ENCODE measurements around the gene CCR5AS.
A peak's percentile ranks its signal among the peaks of the same experiment; 100 is the strongest.

The CCR5AS gene

DNA sequence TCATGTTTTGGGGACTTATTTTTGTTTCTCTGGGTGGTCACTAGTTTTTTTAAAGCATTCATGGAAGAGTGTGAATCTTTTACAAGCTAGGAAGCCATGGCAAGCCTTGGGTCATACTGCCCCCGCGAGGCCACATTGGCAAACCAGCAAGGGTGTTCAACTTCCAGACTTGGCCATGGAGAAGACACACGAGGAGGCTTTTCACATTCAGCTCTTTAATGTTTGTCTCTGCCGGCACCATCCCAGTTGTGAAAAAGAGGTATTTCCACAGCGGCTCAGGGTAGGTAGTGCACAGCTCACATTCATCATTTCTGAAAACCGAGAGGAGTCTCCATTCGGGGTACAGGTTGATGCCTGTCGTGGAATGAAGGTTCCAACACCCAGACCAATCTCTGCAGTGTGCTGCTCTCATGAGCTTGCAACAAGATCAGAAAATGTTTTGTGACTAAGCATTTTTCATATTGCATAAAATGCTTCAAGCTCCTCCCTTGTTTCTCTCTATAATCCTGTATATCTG is 28.4 kb downstream of the CCR5AS start:
- peak; percentile 58 for DNase-seq (ENCODE audit: low read depth)

DNA sequence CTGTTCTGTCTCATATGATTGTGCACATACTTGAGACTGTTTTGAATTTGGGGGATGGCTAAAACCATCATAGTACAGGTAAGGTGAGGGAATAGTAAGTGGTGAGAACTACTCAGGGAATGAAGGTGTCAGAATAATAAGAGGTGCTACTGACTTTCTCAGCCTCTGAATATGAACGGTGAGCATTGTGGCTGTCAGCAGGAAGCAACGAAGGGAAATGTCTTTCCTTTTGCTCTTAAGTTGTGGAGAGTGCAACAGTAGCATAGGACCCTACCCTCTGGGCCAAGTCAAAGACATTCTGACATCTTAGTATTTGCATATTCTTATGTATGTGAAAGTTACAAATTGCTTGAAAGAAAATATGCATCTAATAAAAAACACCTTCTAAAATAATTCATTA is 31.1 kb downstream of the CCR5AS start:
- no peak for DNase-seq (ENCODE audit: low read depth)

DNA sequence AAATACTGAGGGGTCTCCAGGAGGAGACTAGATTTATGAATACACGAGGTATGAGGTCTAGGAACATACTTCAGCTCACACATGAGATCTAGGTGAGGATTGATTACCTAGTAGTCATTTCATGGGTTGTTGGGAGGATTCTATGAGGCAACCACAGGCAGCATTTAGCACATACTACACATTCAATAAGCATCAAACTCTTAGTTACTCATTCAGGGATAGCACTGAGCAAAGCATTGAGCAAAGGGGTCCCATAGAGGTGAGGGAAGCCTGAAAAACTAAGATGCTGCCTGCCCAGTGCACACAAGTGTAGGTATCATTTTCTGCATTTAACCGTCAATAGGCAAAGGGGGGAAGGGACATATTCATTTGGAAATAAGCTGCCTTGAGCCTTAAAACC is 31.6 kb downstream of the CCR5AS start:
- DNase-seq (ENCODE audit: low read depth): no peak

DNA sequence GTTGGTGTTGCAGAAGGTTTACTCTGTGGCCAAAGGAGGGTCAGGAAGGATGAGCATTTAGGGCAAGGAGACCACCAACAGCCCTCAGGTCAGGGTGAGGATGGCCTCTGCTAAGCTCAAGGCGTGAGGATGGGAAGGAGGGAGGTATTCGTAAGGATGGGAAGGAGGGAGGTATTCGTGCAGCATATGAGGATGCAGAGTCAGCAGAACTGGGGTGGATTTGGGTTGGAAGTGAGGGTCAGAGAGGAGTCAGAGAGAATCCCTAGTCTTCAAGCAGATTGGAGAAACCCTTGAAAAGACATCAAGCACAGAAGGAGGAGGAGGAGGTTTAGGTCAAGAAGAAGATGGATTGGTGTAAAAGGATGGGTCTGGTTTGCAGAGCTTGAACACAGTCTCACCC is 32.1 kb downstream of the CCR5AS start:
- DNase-seq (ENCODE audit: low read depth): no peak

DNA sequence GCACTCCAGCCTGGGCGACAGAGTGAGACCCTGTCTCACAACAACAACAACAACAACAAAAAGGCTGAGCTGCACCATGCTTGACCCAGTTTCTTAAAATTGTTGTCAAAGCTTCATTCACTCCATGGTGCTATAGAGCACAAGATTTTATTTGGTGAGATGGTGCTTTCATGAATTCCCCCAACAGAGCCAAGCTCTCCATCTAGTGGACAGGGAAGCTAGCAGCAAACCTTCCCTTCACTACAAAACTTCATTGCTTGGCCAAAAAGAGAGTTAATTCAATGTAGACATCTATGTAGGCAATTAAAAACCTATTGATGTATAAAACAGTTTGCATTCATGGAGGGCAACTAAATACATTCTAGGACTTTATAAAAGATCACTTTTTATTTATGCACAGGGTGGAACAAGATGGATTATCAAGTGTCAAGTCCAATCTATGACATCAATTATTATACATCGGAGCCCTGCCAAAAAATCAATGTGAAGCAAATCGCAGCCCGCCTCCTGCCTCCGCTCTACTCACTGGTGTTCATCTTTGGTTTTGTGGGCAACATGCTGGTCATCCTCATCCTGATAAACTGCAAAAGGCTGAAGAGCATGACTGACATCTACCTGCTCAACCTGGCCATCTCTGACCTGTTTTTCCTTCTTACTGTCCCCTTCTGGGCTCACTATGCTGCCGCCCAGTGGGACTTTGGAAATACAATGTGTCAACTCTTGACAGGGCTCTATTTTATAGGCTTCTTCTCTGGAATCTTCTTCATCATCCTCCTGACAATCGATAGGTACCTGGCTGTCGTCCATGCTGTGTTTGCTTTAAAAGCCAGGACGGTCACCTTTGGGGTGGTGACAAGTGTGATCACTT is 34.1 kb downstream of the CCR5AS start:
- DNase-seq (ENCODE audit: low read depth): peak; percentile 28

DNA sequence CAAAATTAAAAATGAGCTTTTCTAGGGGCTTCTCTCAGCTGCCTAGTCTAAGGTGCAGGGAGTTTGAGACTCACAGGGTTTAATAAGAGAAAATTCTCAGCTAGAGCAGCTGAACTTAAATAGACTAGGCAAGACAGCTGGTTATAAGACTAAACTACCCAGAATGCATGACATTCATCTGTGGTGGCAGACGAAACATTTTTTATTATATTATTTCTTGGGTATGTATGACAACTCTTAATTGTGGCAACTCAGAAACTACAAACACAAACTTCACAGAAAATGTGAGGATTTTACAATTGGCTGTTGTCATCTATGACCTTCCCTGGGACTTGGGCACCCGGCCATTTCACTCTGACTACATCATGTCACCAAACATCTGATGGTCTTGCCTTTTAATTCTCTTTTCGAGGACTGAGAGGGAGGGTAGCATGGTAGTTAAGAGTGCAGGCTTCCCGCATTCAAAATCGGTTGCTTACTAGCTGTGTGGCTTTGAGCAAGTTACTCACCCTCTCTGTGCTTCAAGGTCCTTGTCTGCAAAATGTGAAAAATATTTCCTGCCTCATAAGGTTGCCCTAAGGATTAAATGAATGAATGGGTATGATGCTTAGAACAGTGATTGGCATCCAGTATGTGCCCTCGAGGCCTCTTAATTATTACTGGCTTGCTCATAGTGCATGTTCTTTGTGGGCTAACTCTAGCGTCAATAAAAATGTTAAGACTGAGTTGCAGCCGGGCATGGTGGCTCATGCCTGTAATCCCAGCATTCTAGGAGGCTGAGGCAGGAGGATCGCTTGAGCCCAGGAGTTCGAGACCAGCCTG is 35.1 kb downstream of the CCR5AS start:
- no peak for DNase-seq (ENCODE audit: low read depth)

DNA sequence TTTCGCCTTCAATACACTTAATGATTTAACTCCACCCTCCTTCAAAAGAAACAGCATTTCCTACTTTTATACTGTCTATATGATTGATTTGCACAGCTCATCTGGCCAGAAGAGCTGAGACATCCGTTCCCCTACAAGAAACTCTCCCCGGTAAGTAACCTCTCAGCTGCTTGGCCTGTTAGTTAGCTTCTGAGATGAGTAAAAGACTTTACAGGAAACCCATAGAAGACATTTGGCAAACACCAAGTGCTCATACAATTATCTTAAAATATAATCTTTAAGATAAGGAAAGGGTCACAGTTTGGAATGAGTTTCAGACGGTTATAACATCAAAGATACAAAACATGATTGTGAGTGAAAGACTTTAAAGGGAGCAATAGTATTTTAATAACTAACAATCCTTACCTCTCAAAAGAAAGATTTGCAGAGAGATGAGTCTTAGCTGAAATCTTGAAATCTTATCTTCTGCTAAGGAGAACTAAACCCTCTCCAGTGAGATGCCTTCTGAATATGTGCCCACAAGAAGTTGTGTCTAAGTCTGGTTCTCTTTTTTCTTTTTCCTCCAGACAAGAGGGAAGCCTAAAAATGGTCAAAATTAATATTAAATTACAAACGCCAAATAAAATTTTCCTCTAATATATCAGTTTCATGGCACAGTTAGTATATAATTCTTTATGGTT is 35.9 kb downstream of the CCR5AS start, which contains the start of gene CCR5:
Gene CCR5, plus strand, starts transcription at position 108 of the 680 bp plus-strand sequence. CDS start 1,957 bp downstream, outside the sequence.
- DNase-seq (ENCODE audit: low read depth): no peak

DNA sequence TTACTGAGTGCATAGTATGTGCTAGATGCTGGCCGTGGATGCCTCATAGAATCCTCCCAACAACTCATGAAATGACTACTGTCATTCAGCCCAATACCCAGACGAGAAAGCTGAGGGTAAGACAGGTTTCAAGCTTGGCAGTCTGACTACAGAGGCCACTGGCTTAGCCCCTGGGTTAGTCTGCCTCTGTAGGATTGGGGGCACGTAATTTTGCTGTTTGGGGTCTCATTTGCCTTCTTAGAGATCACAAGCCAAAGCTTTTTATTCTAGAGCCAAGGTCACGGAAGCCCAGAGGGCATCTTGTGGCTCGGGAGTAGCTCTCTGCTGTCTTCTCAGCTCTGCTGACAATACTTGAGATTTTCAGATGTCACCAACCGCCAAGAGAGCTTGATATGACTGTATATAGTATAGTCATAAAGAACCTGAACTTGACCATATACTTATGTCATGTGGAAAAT is 37.2 kb downstream of the CCR5AS start:
- no peak for DNase-seq (ENCODE audit: low read depth)

DNA sequence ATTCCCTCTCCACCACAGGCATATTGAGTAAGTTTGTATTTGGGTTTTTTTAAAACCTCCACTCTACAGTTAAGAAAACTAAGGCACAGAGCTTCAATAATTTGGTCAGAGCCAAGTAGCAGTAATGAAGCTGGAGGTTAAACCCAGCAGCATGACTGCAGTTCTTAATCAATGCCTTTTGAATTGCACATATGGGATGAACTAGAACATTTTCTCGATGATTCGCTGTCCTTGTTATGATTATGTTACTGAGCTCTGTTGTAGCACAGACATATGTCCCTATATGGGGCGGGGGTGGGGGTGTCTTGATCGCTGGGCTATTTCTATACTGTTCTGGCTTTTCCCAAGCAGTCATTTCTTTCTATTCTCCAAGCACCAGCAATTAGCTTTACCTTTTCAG is 37.7 kb downstream of the CCR5AS start:
- DNase-seq (ENCODE audit: low read depth): no peak

DNA sequence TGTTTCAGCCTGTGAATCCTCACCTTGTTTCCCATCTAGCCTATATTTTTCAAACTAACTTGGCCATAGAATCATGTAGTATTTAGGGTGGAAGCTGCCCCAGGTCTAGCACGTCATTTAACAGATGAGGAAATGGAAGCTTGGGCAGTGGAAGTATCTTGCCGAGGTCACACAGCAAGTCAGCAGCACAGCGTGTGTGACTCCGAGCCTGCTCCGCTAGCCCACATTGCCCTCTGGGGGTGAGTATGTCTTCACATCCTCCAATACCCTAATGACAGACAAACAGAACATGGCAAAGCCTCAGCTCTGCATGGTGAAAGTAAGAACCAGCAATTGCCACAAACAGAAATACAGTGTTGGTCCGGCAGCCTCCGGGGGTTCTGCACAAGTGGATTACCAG is 38.3 kb downstream of the CCR5AS start:
- DNase-seq (ENCODE audit: low read depth): no peak

DNA sequence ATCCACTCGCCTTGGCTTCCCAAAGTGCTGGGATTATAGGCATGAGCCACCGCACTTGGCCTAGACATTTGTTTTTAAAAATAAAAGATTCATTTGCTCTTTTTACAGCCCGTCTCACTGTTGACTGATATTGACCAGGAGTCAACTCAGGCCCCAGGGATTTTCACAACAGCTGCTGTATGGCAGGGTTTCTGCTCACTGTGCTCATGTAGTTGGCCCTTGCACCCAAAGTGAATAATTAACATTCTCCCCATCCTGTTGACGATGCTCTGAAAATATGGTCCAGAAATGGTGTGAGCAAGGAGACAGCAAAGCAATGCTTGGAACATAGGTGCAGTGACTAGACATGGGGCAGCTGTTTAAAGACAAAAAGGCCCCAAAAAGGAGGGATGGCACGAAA is 39.1 kb downstream of the CCR5AS start:
- DNase-seq (ENCODE audit: low read depth): no peak

DNA sequence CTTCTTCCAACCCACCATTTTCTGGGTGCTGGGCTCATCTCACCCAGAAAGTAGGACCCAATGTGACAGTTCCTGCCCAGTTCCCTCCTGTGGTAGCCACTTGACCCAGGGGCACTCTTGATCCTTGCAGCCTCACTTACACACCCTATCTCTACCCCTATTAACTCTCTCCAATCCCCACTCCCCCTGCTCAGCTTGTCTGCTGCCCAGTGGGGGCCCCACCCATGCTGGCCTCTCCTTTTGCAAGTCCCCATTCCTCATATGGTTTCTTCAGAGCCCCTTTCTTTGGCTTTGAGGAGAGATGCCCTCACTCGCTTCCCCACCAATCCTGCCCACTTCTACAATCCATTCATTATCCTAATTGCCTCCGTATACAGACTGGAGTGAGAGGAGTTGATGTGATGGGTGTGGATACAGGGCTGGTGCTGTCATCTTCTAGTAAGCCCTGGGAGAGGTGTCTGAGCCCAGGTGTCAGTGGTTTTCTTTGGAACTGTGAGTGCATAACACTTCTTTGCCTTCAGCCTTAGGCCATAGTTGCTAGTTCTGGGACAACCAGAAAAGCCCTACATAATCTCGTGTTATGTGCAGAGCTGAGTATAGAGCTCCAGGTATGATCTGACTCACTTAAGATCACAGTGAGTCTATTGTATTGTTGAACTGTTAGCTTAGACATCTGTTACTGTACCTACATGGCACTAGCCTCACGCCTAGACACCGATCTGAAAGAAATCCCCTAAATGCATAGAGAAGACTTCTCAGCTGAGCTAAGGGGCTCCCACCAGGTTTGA is 40.9 kb downstream of the CCR5AS start:
- DNase-seq (ENCODE audit: low read depth): no peak

DNA sequence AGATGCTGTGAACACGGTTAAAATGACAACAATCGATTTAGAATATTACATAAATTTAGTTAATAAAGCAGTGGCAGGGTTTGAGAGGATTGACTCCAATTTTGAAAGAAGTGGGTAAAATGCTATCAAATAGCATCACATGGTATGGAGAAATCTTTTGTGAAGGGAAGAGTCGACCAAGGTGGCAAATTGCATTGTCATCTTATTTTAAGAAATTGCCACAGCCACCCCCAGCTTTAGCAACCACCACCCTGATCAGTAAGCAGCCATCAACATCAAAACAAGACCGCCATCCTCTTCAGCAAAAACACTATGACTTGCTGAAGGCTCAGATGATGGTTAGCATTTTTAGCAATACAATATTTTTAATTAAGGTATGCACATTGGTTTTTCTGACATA is 41.8 kb downstream of the CCR5AS start:
- no peak for DNase-seq (ENCODE audit: low read depth)

DNA sequence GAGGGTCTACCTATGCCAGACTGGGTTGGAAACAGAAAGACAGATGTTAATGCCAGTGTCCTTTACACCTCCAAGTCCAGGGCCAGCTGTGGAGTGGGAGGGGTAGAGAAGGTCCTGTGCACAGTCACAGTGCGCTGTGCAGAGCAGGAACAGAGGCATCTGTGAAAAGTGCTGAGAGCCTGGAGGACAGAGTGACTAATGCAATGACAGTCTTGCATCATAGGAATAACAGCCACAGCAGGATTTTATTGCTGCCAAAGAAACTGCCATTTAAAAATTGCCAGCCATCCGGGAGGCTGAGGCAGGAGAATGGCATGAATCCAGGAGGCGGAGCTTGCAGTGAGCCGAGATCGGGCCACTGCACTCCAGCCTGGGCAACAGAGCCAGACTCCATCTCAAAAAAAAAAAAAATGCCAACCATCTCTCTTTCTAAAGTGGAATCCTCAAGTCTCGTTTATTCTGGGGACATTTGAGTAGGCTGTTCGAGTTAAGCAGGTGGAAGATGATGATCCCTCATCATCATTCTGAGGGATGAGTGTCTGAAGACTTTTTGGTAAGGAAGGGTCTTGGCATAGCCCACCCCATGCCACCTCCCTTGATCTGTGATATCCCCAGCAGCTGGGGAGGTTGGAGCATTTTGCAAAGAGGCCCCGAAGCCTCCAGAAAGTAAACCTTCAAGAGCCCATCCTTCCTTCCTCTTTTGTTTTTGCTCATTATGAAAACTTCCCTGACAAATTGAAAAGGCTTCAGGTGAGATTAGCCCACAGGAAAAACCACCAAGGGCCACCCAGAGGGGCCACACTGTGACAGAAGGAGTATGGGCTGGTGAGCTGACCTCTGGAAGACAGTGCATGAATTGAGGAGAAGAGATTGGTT is 45.2 kb downstream of the CCR5AS start:
- peak; percentile 70 for DNase-seq (ENCODE audit: low read depth)

DNA sequence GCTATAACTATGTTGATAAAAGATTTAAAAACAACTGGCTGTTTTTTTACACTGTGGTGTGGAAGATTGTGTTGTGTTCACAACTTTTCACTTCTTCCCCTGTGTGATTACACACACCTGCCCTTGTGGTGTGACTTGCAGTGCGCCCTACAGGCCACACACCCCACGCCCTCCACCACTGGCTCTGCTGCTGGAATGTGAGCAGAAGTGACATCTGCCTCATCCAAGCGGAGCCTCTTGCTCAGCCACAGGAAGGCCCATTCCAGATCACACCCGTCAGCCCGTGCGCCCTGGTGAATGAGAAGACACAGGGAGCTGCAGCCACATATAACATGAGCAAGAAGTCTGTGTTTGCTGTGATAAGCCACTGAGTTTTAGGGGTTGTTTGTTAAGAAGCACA is 46.0 kb downstream of the CCR5AS start:
- no peak for DNase-seq (ENCODE audit: low read depth)

DNA sequence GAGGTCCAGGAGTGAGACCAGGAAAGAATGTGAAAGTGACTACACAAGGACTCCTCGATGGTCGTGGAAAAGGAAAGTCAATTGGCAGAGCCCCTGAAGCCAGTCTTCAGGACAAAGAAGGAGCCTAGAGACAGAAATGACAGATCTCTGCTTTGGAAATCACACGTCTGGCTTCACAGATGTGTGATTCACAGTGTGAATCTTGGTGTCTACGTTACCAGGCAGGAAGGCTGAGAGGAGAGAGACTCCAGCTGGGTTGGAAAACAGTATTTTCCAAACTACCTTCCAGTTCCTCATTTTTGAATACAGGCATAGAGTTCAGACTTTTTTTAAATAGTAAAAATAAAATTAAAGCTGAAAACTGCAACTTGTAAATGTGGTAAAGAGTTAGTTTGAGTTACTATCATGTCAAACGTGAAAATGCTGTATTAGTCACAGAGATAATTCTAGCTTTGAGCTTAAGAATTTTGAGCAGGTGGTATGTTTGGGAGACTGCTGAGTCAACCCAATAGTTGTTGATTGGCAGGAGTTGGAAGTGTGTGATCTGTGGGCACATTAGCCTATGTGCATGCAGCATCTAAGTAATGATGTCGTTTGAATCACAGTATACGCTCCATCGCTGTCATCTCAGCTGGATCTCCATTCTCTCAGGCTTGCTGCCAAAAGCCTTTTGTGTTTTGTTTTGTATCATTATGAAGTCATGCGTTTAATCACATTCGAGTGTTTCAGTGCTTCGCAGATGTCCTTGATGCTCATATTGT is 47.0 kb downstream of the CCR5AS start:
- peak; percentile 9 for DNase-seq (ENCODE audit: low read depth)

DNA sequence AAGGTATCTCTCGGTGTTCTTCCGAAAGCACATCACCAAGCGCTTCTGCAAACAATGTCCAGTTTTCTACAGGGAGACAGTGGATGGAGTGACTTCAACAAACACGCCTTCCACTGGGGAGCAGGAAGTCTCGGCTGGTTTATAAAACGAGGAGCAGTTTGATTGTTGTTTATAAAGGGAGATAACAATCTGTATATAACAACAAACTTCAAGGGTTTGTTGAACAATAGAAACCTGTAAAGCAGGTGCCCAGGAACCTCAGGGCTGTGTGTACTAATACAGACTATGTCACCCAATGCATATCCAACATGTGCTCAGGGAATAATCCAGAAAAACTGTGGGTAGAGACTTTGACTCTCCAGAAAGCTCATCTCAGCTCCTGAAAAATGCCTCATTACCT is 48.4 kb downstream of the CCR5AS start:
- no peak for DNase-seq (ENCODE audit: low read depth)

DNA sequence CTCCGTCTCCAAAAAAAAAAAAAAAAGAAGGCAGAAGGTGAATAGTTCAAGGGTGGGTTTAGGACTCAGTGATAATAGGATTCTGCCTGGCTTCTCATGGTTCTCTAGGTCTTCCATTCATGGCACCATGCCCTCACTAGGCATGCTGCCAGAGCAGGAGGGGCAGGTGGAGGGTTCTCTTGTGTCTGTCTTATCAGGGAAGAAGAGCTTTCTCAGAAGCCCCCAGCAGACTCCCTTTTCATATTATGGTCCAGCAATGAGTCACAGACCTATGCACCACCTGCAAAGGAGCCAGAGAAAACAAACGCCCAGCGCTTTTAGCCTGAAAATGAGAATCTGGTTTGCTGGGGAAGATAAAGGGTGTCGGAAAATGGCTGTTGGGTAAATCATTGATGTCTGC is 50.0 kb downstream of the CCR5AS start:
- DNase-seq (ENCODE audit: low read depth): no peak

DNA sequence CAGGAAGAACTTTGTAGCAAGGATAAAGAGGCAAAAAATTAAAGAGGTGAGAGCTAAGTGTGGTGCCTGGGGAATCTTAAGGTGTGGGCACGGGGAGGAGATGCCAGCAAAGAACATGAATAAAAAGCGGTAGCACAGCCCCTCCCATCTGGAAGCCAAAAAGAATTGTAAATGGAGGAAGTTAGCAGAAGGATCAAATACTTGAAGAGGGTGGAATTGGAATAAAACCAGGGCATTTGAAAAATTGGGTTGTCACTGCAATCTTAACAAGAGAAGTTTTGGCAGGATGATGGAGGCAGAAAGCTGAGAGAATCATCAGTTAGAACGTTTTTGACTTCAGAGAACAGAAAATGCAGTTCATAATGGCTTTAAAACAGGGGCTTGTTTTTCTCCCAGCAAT is 50.6 kb downstream of the CCR5AS start:
- no peak for DNase-seq (ENCODE audit: low read depth)

DNA sequence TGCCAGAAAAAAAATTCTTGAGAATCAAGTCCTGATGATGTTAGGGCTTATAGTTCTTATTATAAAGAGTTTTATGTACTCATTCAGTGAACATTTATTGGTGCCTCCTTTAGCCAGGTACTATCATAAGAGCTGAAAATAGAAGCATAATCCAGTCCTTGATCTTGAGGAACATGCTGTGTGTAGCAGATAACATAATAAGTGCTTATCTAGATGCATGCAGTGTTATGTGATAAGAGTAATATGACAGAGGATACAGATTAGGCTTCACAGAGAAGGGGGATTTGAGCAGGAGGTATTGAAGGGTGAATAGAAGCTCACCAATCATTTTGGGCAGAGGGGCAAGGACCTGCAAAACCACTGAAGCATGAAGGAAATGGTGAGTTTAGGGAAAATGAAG is 51.9 kb downstream of the CCR5AS start:
- DNase-seq (ENCODE audit: low read depth): no peak
